HG02840 (cell line): ENCODE results near the gene FYB1.
"Not testable (repeated sequence)": the region's sequence is repeated elsewhere in the genome, so short reads cannot be mapped to it uniquely, and the experiment has no call there.

ENCODE experiments used
- ATAC-seq: cut with Tn5 transposase; IDR thresholded peaks from one replicate; pipeline ENCODE4 v1.9.1; 2021; ENCODE audit warnings: mild to moderate bottlenecking, moderate library complexity, moderate number of reproducible peaks; ENCODE audit not compliant: unreplicated experiment, low FRiP score

FYB1 gene

GRCh38 chr5:39190311-39191102 lies 28.9 kb downstream of the FYB1 start:
- no peak for ATAC-seq

- ATAC-seq = no peak
Observed at GRCh38 chr5:39189292-39189955, 29.9 kb downstream of the FYB1 start.

- no peak for ATAC-seq
Observed at GRCh38 chr5:39187831-39188731, 31.3 kb downstream of the FYB1 start.

- ATAC-seq = no peak
Observed at GRCh38 chr5:39186722-39187539, 32.4 kb downstream of the FYB1 start.

DNA sequence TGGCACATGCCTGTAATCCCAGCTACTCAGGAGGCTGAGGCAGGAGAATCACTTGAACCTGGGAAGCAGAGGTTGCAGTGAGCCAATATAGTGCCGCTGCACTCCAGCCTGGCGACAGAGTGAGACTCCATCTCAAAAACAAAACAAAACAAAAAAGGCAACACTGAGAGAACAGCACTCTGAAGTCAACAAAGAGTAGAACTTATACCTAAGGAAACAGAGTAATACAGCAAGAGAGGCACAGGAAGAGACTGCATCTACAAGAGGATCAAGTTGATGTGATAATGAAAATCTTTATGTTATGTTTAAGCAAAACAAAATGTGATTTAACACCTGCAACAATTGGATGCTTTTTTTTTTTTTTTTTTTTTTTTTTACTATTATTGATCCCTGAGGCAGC lies 33.1 kb downstream of the FYB1 start:
- no peak for ATAC-seq

- no peak for ATAC-seq
Observed at GRCh38 chr5:39185761-39186160, 33.6 kb downstream of the FYB1 start.

DNA sequence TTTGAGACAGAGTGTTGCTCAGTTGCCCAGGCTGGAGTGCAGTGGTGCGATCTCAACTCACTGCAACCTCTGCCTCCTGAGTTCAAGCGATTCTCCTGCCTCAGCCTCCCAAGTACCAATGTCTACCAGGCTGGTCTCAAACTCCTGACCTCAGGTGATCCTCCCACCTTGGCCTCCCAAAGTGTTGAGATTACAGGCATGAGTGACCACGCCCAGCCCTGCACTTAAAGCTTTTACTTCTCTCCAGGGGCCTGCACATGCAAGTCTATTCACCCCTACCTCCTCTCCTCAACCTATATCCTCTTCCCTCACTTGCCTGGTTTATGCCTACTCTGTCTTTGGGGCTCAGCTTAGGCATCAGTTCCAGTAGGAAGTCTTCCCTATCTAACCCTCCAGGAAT lies 39.8 kb downstream of the FYB1 start:
- not testable (repeated sequence) for ATAC-seq

DNA sequence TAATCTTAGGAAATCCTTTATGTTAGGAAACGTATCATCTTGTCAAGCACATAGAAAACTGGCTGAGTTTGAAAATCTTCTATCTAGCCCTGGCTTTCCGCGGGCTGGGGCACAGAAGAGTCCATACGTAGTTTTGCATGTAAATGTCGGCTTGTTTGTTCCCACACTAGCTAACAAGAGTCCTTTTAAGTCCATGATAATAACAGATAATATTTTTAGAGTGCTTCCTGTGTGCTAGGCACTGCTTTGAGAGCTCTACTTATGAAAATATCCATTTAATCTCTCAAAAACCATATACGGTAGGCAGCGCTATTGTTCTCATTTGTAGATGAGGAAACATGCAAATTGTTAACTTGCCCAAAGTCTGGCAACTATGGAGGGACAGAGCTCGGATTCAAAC lies 40.5 kb downstream of the FYB1 start:
- no peak for ATAC-seq

GRCh38 chr5:39178171-39178570 lies 41.2 kb downstream of the FYB1 start:
- ATAC-seq = no peak

- ATAC-seq = no peak
Observed at GRCh38 chr5:39177631-39177964, 41.8 kb downstream of the FYB1 start.

DNA sequence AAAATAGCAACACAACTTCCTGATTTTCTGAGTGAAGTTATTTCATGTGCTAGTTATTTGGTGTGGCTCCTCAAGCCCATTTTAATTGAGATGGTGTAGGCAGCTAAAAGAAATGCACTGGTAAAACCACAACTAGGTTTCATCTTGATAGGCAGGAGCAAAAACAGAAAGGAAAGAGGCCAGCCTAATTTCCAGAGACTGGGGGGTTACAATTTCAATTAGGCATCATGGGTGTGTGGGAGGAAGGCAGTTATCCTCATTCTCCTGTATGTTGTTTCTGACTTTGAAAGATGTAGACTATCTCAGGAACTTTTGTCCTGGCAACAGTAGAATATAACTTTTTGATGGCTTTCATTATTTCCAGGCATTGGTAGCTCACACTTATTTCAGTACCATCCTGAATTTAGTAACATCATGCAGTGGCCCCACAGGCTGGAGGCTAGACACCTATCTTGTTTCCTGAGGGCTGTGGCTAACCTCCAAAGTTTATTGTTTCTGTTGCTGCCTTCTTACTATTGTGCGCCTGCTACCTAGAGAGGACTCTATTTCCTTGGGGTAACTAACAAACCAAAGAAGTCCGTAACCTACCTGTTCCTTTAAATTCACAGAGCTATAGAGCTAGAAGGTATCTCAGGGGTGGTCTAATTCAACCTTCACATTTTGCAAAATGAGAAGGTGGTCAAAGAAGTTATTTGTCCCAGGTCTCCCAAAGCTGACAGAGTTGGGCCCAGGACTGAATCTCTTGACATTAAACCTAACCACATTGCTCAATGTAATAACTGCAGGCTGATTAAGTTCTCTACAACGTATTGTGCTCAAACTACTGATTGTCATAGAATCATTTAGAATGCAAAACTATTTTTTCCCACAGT lies 42.4 kb downstream of the FYB1 start:
- no peak for ATAC-seq

- no peak for ATAC-seq
Observed at GRCh38 chr5:39175273-39175955, 43.9 kb downstream of the FYB1 start.

DNA sequence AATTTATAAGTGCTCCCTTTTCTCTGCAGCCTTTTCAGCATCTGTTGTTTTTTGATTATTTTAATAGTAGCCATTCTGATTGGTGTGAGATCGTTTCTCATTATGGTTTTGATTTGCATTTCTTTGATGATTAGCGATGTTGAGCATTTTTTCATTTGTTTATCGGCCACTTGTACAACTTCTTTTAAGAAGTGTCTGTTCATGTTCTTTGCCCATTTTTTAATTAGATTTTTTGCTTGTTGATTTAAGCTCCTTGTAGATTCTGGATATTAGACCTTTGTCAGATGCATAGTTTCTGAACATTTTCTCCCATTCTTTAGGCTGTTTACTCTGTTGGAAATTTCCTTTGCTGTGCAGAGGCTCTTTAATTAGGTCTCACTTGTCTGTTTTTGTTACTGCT lies 46.3 kb downstream of the FYB1 start:
- no peak for ATAC-seq

GRCh38 chr5:39172593-39172992 lies 46.8 kb downstream of the FYB1 start:
- ATAC-seq = no peak

DNA sequence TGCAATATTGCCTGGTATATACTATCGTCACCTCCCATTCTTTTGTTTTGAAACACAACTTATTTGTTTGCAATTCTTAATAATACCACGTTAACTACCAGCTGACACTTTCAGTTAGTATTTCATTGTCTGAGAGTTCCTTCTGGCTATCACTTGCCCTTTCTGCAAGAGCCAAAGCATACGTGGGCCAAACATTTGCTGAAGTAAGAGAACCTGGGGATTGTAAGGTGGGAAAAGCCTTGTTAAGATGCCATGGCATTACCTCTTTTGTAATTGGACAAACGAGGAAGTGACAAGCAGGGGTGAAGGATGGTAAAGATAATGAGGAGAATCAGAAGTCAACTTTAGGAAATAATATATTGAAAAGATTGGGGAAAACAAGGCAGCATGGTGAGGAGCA lies 47.7 kb downstream of the FYB1 start:
- no peak for ATAC-seq

DNA sequence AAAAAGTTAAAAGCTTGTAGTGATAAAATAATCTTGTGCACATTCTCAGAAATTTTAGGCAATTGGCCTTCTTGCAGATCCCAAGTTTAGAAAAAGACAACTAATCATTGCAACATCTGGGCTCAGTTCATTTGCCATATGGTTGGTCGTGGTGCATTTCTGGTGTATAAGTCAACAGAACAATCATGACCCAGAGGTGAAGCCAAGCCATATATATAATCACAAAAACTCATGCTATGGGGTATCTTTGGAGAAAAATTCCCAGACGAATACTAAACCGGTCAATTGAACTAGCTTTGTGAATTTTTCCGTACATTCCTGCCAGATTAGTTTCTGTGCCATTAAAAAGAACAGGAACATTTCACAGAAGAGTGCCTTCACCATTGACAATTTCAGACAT lies 50.3 kb downstream of the FYB1 start:
- no peak for ATAC-seq

- no peak for ATAC-seq
Observed at GRCh38 chr5:39167972-39168342, 51.4 kb downstream of the FYB1 start.

- no peak for ATAC-seq
Observed at GRCh38 chr5:39167141-39167971, 52.0 kb downstream of the FYB1 start.
